Activated T-helper 1 cell treated with anti-CD3 and anti-CD28 coated beads, Interleukin-12 subunit alpha, Interleukin-12 subunit beta, Interleukin-2, Interleukin-4 antibody, amounts not matched to agents 30 ng/mL and 10 ng/mL and 1 ng/mL, durations not matched to agents 14 hours and 24 hours and 36 hours (primary cell): ENCODE results near the gene CSF3. TPM values are rescaled to one million over a fixed set of nuclear protein-coding genes. Genes with fewer than 3 reads are reported as not detected.
"Not testable (repeated sequence)": the region's sequence is repeated elsewhere in the genome, so short reads cannot be mapped to it uniquely, and the experiment has no call there.

Experiments
- DNase-seq: peaks from one replicate; pipeline ENCODE4 v3.0.0; 2021; ENCODE audit warnings: low spot score
- H3K27ac Mint-ChIP-seq: one replicate; pipeline ENCODE4 v1.8.0; 2021; ENCODE audit warnings: mild to moderate bottlenecking, mixed read lengths
- H3K27me3 Mint-ChIP-seq: one replicate; pipeline ENCODE4 v1.8.0; 2022; ENCODE audit warnings: mild to moderate bottlenecking, moderate library complexity, mixed read lengths; ENCODE audit not compliant: insufficient read depth
- H3K36me3 Mint-ChIP-seq: one replicate; pipeline ENCODE4 v1.8.0; 2021; ENCODE audit warnings: low read depth, mixed read lengths
- H3K4me1 Mint-ChIP-seq: one replicate; pipeline ENCODE4 v1.8.0; 2021; ENCODE audit warnings: low read depth, mixed read lengths
- H3K4me3 Mint-ChIP-seq: one replicate; pipeline ENCODE4 v1.8.0; 2021; ENCODE audit warnings: mild to moderate bottlenecking, moderate library complexity, mixed read lengths
- H3K9me3 Mint-ChIP-seq: one replicate; pipeline ENCODE4 v1.8.0; 2021; ENCODE audit warnings: mixed read lengths
- intact Hi-C: fragments of 100-400 bp; cut with micrococcal nuclease; formaldehyde crosslinking; loops from one replicate; pipeline ENCODE4 v1.15.1; 2024
- total RNA-seq: library from RNA; stranded (reverse); gene quantifications from 2 replicates; pipeline ENCODE4 v1.2.3, GENCODE V29; 2022

Gene CSF3
- total RNA-seq, 1 donor from 2014 or later = not detected

GRCh38 chr17:39980351-39981206 is 34.7 kb upstream of the CSF3 start, which contains the start of gene PSMD3:
Gene PSMD3, plus strand, starts transcription at chr17:39980807. Its CDS starts 164 bp downstream, at chr17:39980971.
- Mint-ChIP-seq H3K27ac (peak within 1 kb of the TSS; percentile 92), H3K4me3 (peak within 1 kb of the TSS; percentile 96), H3K36me3 (peaks cover 24% of the 10 kb centered on the region), H3K27me3 (peaks cover 6% of the 10 kb centered on the region), H3K9me3 (no peaks in the 10 kb centered on the region), H3K4me1 (peaks cover 32% of the 10 kb centered on the region)
- intact Hi-C loops = loop anchor here (1.0 to 5.0 kb wide), 16 partner anchors 21 to 519 kb away; partner anchors contain the start of genes CDK12, LRRC3C, MED24 and MIEN1
- DNase-seq = peak; percentile 97

- no peak for DNase-seq
- Mint-ChIP-seq H3K36me3 (peaks cover 28% of the 10 kb centered on the region), H3K4me3 (peak overlapping the region; percentile 96), H3K27me3 (peaks cover 6% of the 10 kb centered on the region), H3K4me1 (peaks cover 32% of the 10 kb centered on the region), H3K9me3 (no peaks in the 10 kb centered on the region), H3K27ac (peak overlapping the region; percentile 92)
- intact Hi-C loops = loop anchor here (2.0 to 5.0 kb wide), 4 partner anchors 189 to 344 kb away; partner anchors contain the start of genes PGAP3 and STARD3
Measured at GRCh38 chr17:39981207-39981741, 34.0 kb upstream of the CSF3 start.

DNA sequence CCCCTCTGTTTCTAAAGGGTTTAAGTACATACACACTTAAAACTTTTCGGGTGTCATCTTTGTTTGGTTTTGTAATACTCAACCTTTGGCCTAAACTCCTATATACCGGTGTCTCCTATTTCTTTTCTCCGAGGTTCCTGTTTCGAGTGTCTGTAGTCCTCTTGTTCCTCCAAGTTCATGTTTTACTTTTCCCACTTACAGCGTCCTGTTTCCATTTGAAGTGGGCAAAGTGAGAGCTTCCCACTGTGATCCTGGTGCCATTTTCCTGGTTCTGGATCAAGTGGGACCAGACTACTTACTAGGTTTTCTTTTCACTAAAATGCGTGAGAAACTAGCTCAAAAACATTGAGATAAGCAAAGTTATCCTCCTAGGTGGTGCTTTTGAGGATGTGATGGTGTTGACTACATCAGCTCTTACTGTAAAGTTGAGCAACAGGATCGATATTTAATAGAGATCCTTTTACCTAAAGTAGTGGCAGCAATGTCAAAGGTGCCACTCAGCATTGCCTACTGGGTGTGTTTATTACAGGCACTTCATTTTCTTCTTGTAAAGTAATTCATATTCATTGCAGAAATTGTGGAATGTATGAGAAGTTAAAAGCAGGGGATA is 33.4 kb upstream of the CSF3 start:
- peaks cover 32% of the 10 kb centered on the region for H3K4me1 Mint-ChIP-seq
- H3K4me3 Mint-ChIP-seq = peak overlapping the region; percentile 96
- no peaks in the 10 kb centered on the region for H3K9me3 Mint-ChIP-seq
- intact Hi-C loops = loop anchor here (2.0 to 5.0 kb wide), 4 partner anchors 190 to 345 kb away; partner anchors contain the start of genes PGAP3 and STARD3
- H3K27ac Mint-ChIP-seq = peak overlapping the region; percentile 92
- peaks cover 34% of the 10 kb centered on the region for H3K36me3 Mint-ChIP-seq
- H3K27me3 Mint-ChIP-seq = peaks cover 6% of the 10 kb centered on the region
- DNase-seq = no peak

DNA sequence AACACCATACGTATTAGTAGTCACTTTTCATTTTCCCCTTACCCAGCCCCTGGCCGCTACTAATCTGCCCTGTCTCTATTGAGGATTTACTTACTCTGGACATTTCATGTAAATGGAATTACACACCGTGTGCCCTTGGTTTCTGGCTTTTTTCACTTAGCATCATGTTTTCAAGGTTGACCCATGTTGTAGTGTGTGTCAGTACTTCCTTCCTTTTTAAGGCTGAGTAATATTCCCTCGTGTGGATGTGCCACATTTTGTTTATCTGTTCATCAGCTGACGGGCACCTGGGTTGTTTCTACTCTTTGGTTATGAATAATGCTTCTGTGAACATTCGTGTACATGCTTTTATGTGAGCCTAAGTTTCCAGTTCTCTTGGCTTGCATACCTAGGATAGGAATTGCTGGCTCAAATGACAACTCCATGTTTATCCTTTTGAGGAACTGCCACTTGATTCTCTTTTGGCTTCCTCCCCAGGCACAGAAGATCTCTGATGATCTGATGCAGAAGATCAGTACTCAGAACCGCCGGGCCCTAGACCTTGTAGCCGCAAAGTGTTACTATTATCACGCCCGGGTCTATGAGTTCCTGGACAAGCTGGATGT is 26.9 kb upstream of the CSF3 start:
- Mint-ChIP-seq H3K36me3 (peaks cover 74% of the 10 kb centered on the region), H3K27ac (no peak overlapping the region), H3K9me3 (no peaks in the 10 kb centered on the region), H3K27me3 (no peaks in the 10 kb centered on the region), H3K4me1 (peaks cover 11% of the 10 kb centered on the region), H3K4me3 (no peak overlapping the region)
- intact Hi-C loops = no loop called here
- DNase-seq = no peak

- Mint-ChIP-seq H3K9me3 (no peaks in the 10 kb centered on the region), H3K27ac (no peak overlapping the region), H3K36me3 (peaks cover 59% of the 10 kb centered on the region), H3K27me3 (no peaks in the 10 kb centered on the region), H3K4me3 (no peak overlapping the region), H3K4me1 (peaks cover 6% of the 10 kb centered on the region)
- intact Hi-C loops = no loop called here
- DNase-seq = no peak
Measured at GRCh38 chr17:39994448-39994847, 20.8 kb upstream of the CSF3 start.

DNA sequence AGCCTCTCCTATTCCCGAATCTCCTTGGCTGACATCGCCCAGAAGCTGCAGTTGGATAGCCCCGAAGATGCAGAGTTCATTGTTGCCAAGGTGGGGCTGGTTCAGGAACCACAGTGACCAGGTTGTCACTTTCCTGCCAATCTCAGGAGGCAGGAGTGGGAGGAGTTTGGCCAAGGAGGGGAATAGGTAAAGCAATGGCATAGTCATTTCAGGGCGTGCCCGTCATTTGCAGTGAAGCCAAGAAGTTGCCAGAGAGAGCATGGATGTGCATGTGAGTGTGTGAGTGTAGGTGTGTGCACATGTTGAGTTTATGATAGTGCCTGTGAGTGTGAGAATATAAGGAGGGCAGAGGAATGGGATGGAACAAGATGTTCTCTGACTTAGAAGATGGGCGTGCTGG is 19.8 kb upstream of the CSF3 start:
- no peak overlapping the region for H3K27ac Mint-ChIP-seq
- H3K36me3 Mint-ChIP-seq = peaks cover 53% of the 10 kb centered on the region
- peaks cover 6% of the 10 kb centered on the region for H3K4me1 Mint-ChIP-seq

GRCh38 chr17:39996162-39996561 is 19.1 kb upstream of the CSF3 start:
- Mint-ChIP-seq H3K4me1 (peaks cover 6% of the 10 kb centered on the region), H3K9me3 (no peaks in the 10 kb centered on the region), H3K36me3 (peaks cover 48% of the 10 kb centered on the region), H3K27me3 (no peaks in the 10 kb centered on the region), H3K27ac (no peak overlapping the region), H3K4me3 (no peak overlapping the region)
- intact Hi-C loops = no loop called here
- DNase-seq = no peak

More for the DNA sequence above, 19.8 kb upstream of the CSF3 start:
- DNase-seq = no peak
- no peaks in the 10 kb centered on the region for H3K27me3 Mint-ChIP-seq
- intact Hi-C loops = no loop called here
- H3K4me3 Mint-ChIP-seq = no peak overlapping the region
- no peaks in the 10 kb centered on the region for H3K9me3 Mint-ChIP-seq

DNA sequence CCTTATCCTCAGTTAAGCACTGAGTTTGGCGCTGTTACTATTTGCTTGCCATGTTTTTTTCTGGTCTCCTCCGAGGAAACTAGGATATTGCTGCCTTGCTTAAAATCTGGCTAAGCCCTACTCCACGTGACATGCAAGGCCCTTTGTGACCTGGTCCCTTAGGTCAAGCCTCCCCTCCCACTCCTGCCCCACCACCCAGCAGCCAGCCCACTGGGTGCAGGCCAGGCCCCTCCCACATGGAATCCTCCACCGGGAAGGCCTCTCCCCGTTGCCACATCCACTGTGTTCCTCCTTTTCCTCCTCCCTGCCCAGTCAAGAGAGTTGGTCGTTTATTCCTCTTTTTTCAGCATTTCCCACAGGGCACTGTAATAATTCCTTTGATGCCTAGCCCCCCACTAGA is 18.4 kb upstream of the CSF3 start:
- no peaks in the 10 kb centered on the region for H3K27me3 Mint-ChIP-seq
- no peaks in the 10 kb centered on the region for H3K9me3 Mint-ChIP-seq
- intact Hi-C loops = no loop called here
- peaks cover 45% of the 10 kb centered on the region for H3K36me3 Mint-ChIP-seq
- DNase-seq = no peak
- no peak overlapping the region for H3K27ac Mint-ChIP-seq
- H3K4me3 Mint-ChIP-seq = no peak overlapping the region
- H3K4me1 Mint-ChIP-seq = peaks cover 6% of the 10 kb centered on the region

GRCh38 chr17:39997543-39997942 is 17.7 kb upstream of the CSF3 start:
- H3K27ac Mint-ChIP-seq = no peak overlapping the region
- no peaks in the 10 kb centered on the region for H3K9me3 Mint-ChIP-seq

DNA sequence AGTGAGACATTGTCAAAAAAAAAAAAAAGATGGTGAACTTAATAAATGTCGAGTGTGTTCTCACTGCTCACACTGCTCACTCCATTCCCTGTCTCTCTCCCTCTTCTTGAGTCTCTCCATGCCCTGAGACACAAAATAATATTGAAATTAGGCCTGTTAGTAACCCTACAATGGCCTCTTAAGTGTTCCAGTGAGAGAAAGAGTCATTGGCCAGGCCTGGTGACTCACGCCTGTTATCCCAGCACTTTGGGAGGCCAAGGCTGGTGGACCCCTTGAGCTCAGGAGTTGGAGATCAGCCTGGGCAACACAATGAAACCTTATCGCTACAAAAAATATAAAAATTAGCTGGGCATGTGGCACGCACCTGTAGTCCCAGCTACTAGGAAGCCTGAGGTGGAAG is 16.2 kb upstream of the CSF3 start:
- Mint-ChIP-seq H3K27me3 (no peaks in the 10 kb centered on the region), H3K27ac (no peak overlapping the region), H3K36me3 (peaks cover 24% of the 10 kb centered on the region), H3K4me1 (no peaks in the 10 kb centered on the region), H3K4me3 (no peak overlapping the region), H3K9me3 (no peaks in the 10 kb centered on the region)
- intact Hi-C loops = no loop called here
- DNase-seq = no peak

More at GRCh38 chr17:39997543-39997942, 17.7 kb upstream of the CSF3 start:
- Mint-ChIP-seq H3K4me3 (no peak overlapping the region), H3K4me1 (peaks cover 5% of the 10 kb centered on the region), H3K36me3 (peaks cover 40% of the 10 kb centered on the region), H3K27me3 (no peaks in the 10 kb centered on the region)
- no peak for DNase-seq
- intact Hi-C loops = no loop called here

GRCh38 chr17:40000161-40000560 is 15.1 kb upstream of the CSF3 start:
- intact Hi-C loops = no loop called here
- no peak overlapping the region for H3K4me3 Mint-ChIP-seq
- no peak for DNase-seq
- H3K27ac Mint-ChIP-seq = no peak overlapping the region
- no peaks in the 10 kb centered on the region for H3K9me3 Mint-ChIP-seq
- H3K27me3 Mint-ChIP-seq = no peaks in the 10 kb centered on the region
- H3K36me3 Mint-ChIP-seq = peaks cover 14% of the 10 kb centered on the region
- no peaks in the 10 kb centered on the region for H3K4me1 Mint-ChIP-seq

- H3K36me3 Mint-ChIP-seq, intact Hi-C loops, H3K9me3 Mint-ChIP-seq, H3K27ac Mint-ChIP-seq, H3K27me3 Mint-ChIP-seq, H3K4me1 Mint-ChIP-seq, H3K4me3 Mint-ChIP-seq, DNase-seq: not testable (repeated sequence)
Measured at GRCh38 chr17:40001335-40001734, 13.9 kb upstream of the CSF3 start.
